Measurements from ENCODE around the gene ANKRD13B.

DNA sequence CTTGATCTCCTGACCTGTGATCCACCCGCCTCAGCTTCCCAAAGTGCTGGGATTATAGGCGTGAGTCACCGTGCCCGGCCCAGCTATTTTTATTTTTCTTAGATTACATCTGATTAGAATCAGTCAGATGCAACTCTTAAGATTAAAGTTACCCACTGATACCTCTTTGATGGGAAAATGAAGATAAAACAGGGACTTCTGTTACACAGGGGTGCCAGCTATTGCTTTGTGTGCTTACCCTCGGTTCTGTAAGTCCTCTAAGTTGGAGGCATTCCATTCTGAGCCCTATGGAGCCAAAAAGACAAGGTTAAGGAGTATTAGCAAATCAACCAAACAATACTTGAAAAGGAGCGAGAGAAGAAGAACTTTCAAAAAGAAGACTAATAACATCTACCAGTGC lies 62.4 kb downstream of the ANKRD13B start:
- TF ChIP-seq ZSCAN20 (CRISPR knock-in tag; IDR thresholded peaks at IDR 0.05) = no peak
- TF ChIP-seq POLR2AphosphoS2 (conservative IDR thresholded peaks at IDR 0.05; ENCODE audit: low read length) = no peak
- TF ChIP-seq, protein P1, sequence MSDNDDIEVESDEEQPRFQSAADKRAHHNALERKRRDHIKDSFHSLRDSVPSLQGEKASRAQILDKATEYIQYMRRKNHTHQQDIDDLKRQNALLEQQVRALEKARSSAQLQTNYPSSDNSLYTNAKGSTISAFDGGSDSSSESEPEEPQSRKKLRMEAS (IDR thresholded peaks at IDR 0.05) = no peak
- TF ChIP-seq RAD21 (conservative IDR thresholded peaks at IDR 0.05 in 1 of 2, IDR thresholded peaks at IDR 0.05 in 1 of 2) = no peak
- TF ChIP-seq JUNB (IDR thresholded peaks at IDR 0.05) = no peak
- no peak for TF ChIP-seq JUN (IDR thresholded peaks at IDR 0.05)
- TF ChIP-seq CHD4 (IDR thresholded peaks at IDR 0.05; ENCODE audit: borderline replicate concordance) = no peak
- TF ChIP-seq EHMT2 (IDR thresholded peaks at IDR 0.05; ENCODE audit: low read depth) = no peak
- TF ChIP-seq, protein P2, sequence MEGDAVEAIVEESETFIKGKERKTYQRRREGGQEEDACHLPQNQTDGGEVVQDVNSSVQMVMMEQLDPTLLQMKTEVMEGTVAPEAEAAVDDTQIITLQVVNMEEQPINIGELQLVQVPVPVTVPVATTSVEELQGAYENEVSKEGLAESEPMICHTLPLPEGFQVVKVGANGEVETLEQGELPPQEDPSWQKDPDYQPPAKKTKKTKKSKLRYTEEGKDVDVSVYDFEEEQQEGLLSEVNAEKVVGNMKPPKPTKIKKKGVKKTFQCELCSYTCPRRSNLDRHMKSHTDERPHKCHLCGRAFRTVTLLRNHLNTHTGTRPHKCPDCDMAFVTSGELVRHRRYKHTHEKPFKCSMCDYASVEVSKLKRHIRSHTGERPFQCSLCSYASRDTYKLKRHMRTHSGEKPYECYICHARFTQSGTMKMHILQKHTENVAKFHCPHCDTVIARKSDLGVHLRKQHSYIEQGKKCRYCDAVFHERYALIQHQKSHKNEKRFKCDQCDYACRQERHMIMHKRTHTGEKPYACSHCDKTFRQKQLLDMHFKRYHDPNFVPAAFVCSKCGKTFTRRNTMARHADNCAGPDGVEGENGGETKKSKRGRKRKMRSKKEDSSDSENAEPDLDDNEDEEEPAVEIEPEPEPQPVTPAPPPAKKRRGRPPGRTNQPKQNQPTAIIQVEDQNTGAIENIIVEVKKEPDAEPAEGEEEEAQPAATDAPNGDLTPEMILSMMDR (IDR thresholded peaks at IDR 0.05) = no peak
- no peak for TF ChIP-seq POLR2A (IDR thresholded peaks at IDR 0.05; ENCODE audit: low read length)
